HepG2 (cell line): ENCODE measurements around the gene CCL23. TPM values are rescaled to one million over a fixed set of nuclear protein-coding genes. Genes with fewer than 3 reads are reported as not detected.

Experiments used
- ATRX ChIP-seq: sonication (generic); formaldehyde crosslinking; IDR thresholded peaks from 2 replicates; pipeline ENCODE4 v1.4.0; 2020; ENCODE audit warnings: missing genetic modification reagents, borderline replicate concordance
- BORCS8-MEF2B ChIP-seq: sonication (generic); formaldehyde crosslinking; IDR thresholded peaks from 2 replicates; pipeline ENCODE4 v1.8.0; 2022; ENCODE audit warnings: mild to moderate bottlenecking, missing genetic modification reagents
- CCAR2 ChIP-seq: fragments of 200-400 bp; formaldehyde crosslinking; optimal IDR thresholded peaks from 2 replicates; pipeline ENCODE3; 2018; ENCODE audit warnings: low read depth, mild to moderate bottlenecking, low read length, moderate library complexity
- GATAD1 ChIP-seq: IDR thresholded peaks from 2 replicates; pipeline ENCODE4 v1.6.1; 2016; ENCODE audit warnings: missing genetic modification reagents, missing compliant biosample characterization
- KMT2A ChIP-seq: sonication (generic); formaldehyde crosslinking; IDR thresholded peaks from 2 replicates; pipeline ENCODE4 v1.4.0; 2020; ENCODE audit warnings: missing genetic modification reagents
- NR2F6 ChIP-seq, 2 experiments: IDR thresholded peaks; 2 replicates each; pipeline ENCODE4 v1.6.1; 2016; ENCODE audit warnings: antibody characterized with exemption in 1 of 2, mild to moderate bottlenecking in 1 of 2
- SOX5 ChIP-seq: IDR thresholded peaks from 2 replicates; pipeline ENCODE4 v1.6.1; 2016; ENCODE audit warnings: borderline replicate concordance
- SP1 ChIP-seq, 2 experiments: fragments of 450-650 bp in 1 of 2; sonication (generic) in 1 of 2; formaldehyde crosslinking in 1 of 2; IDR thresholded peaks; 2 replicates each; pipeline versions ENCODE4 v1.4.0 to v1.6.1; 2016 to 2020; ENCODE audit warnings: missing genetic modification reagents in 1 of 2
- SSRP1 ChIP-seq: IDR thresholded peaks from 2 replicates; pipeline ENCODE4 v1.6.1; 2016; ENCODE audit warnings: control low read depth
- TAF1 ChIP-seq: sonication (generic); formaldehyde crosslinking; IDR thresholded peaks from 2 replicates; pipeline ENCODE4 v1.4.0; 2020; ENCODE audit warnings: missing genetic modification reagents
- ZBTB42 ChIP-seq: sonication (generic); formaldehyde crosslinking; IDR thresholded peaks from 2 replicates; pipeline ENCODE4 v1.5.0; 2020; ENCODE audit warnings: mild to moderate bottlenecking, missing genetic modification reagents
- ZFP36L2 ChIP-seq: sonication (generic); formaldehyde crosslinking; IDR thresholded peaks from 2 replicates; pipeline ENCODE4 v1.4.0; 2020; ENCODE audit warnings: missing genetic modification reagents
- ZFP62 ChIP-seq: sonication (generic); formaldehyde crosslinking; IDR thresholded peaks from 2 replicates; pipeline ENCODE4 v1.4.0; 2020; ENCODE audit warnings: missing genetic modification reagents
- ZNF205 ChIP-seq: IDR thresholded peaks from 2 replicates; pipeline ENCODE4 v1.6.1; 2018; ENCODE audit warnings: missing biosample characterization, missing genetic modification reagents
- ZNF296 ChIP-seq: sonication (generic); formaldehyde crosslinking; conservative IDR thresholded peaks from 2 replicates; pipeline ENCODE4 v1.5.0; 2020; ENCODE audit warnings: mild to moderate bottlenecking, missing genetic modification reagents
- ZNF546 ChIP-seq: sonication (generic); formaldehyde crosslinking; conservative IDR thresholded peaks from 2 replicates; pipeline ENCODE4 v1.8.1; 2023; ENCODE audit warnings: mild to moderate bottlenecking, missing genetic modification reagents
- ZNF619 ChIP-seq: sonication (generic); formaldehyde crosslinking; IDR thresholded peaks from 2 replicates; pipeline ENCODE4 v1.4.0; 2020; ENCODE audit warnings: mild to moderate bottlenecking, missing genetic modification reagents
- ZNF878 ChIP-seq: sonication (generic); formaldehyde crosslinking; IDR thresholded peaks from 2 replicates; pipeline ENCODE4 v1.8.1; 2023; ENCODE audit warnings: mild to moderate bottlenecking, missing genetic modification reagents, moderate library complexity
- ZSCAN30 ChIP-seq: sonication (generic); formaldehyde crosslinking; IDR thresholded peaks from 2 replicates; pipeline ENCODE4 v1.5.0; 2020; ENCODE audit warnings: mild to moderate bottlenecking, missing genetic modification reagents
- polyA plus RNA-seq, 8 experiments: library from polyadenylated mRNA; depleted of rRNA in 3 of 8; stranded (reverse) in 7 of 8; unstranded in 1 of 8; fragments of >200 nt; fragmentation: Illumina TruSeq in 4 of 8; extraction: Trizol in 4 of 8; gene quantifications; 2 replicates each; pipeline versions ENCODE4 v1.2.1 to v1.2.3, GENCODE V29; 2011 to 2016; ENCODE audit warnings: low read depth in 4 of 8, missing spikeins in 1 of 8, mixed read lengths in 1 of 8; ENCODE audit not compliant: insufficient read depth in 1 of 8
- total RNA-seq, 5 experiments: library from RNA; depleted of rRNA; stranded (reverse); fragments of >200 nt; fragmentation: Illumina TruSeq; extraction: Trizol; gene quantifications; 2 replicates each; pipeline ENCODE4 v1.2.3, GENCODE V29; 2016; ENCODE audit warnings: low read depth in 1 of 5
- TF ChIP-seq, protein P1 (sequence below): sonication (generic); formaldehyde crosslinking; IDR thresholded peaks from 2 replicates; pipeline ENCODE4 v1.8.0; 2022; ENCODE audit warnings: missing genetic modification reagents, low read depth, mild to moderate bottlenecking, borderline replicate concordance
- TF ChIP-seq, protein P2 (sequence below): sonication (generic); formaldehyde crosslinking; IDR thresholded peaks from 2 replicates; pipeline ENCODE4 v1.9.0; 2022; ENCODE audit warnings: low read depth, missing genetic modification reagents
- TF ChIP-seq, protein P3 (sequence below): sonication (generic); formaldehyde crosslinking; IDR thresholded peaks from 2 replicates; pipeline ENCODE4 v1.8.0; 2022; ENCODE audit warnings: mild to moderate bottlenecking, missing genetic modification reagents, moderate library complexity
- TF ChIP-seq, protein P4 (sequence below): sonication (generic); formaldehyde crosslinking; IDR thresholded peaks from 2 replicates; pipeline ENCODE4 v1.5.0; 2020; ENCODE audit warnings: missing genetic modification reagents
- TF ChIP-seq, protein P5 (sequence below): sonication (generic); formaldehyde crosslinking; conservative IDR thresholded peaks from 2 replicates; pipeline ENCODE4 v1.8.1; 2023; ENCODE audit warnings: missing genetic modification reagents
- TF ChIP-seq, protein P6 (sequence below): fragments of 450-650 bp; IDR thresholded peaks from 2 replicates; pipeline ENCODE4 v1.6.1; 2017; ENCODE audit warnings: mild to moderate bottlenecking

The CCL23 gene
- total and polyA plus RNA-seq, 2 of the 13 experiments (the other 11 are each of a cell fraction or from before 2014, with no cell fraction given): not detected

DNA sequence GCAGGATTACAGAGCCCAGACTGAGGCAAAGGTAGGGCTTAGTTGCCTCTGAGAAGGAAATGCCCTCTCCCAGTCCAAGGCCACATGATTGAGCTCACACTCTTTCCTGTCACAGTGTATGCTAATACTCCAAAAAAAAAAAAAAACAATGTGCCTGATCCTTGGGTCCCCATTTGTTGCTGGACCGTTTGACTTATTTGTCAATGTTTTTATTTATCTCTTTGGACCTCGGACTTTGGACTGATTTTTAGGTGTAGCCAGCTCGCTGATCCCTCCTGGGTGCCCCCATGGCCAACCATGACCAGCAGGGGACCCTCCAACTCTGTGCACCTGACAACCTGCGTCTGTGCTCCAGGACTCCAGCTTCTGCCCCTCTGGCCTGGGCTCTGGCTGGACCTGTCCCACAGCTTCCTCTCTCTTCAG, 35.9 kb downstream of the CCL23 start (continued):
- TF ChIP-seq, protein P1, sequence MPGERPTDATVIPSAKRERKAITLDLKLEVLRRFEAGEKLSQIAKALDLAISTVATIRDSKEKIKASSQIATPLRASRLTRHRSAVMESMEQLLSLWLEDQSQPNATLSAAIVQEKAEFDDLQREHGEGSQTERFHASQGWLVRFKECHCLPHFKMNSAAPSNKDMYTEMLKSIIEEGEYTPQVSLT (CRISPR knock-in tag): no peak
- TF ChIP-seq SOX5 (peak; percentile 76; the same call in 1 of the 2 replicates), NR2F6 (IDR thresholded peaks at IDR 0.05) (no peak), NR2F6 (CRISPR knock-in tag; IDR thresholded peaks at IDR 0.05) (peak; percentile 58; the same call in 1 of the 2 replicates), KMT2A (no peak), ZSCAN30 (CRISPR knock-in tag) (no peak), ZBTB42 (CRISPR knock-in tag) (no peak), ZNF296 (CRISPR knock-in tag) (no peak), SSRP1 (CRISPR knock-in tag) (no peak), ZNF205 (no peak), ZNF546 (no peak), ZNF619 (CRISPR knock-in tag) (no peak), BORCS8-MEF2B (CRISPR knock-in tag) (peak; percentile 49; the same call in 1 of the 2 replicates), ZFP36L2 (CRISPR knock-in tag) (no peak), TAF1 (no peak), ATRX (CRISPR knock-in tag) (no peak), ZNF878 (CRISPR knock-in tag) (no peak), GATAD1 (CRISPR knock-in tag) (peak; percentile 62; the same call in 1 of the 2 replicates), CCAR2 (no peak), SP1 (IDR thresholded peaks at IDR 0.05) (no peak), SP1 (CRISPR knock-in tag; IDR thresholded peaks at IDR 0.05) (no peak), ZFP62 (CRISPR knock-in tag) (no peak)
- TF ChIP-seq, protein P2, sequence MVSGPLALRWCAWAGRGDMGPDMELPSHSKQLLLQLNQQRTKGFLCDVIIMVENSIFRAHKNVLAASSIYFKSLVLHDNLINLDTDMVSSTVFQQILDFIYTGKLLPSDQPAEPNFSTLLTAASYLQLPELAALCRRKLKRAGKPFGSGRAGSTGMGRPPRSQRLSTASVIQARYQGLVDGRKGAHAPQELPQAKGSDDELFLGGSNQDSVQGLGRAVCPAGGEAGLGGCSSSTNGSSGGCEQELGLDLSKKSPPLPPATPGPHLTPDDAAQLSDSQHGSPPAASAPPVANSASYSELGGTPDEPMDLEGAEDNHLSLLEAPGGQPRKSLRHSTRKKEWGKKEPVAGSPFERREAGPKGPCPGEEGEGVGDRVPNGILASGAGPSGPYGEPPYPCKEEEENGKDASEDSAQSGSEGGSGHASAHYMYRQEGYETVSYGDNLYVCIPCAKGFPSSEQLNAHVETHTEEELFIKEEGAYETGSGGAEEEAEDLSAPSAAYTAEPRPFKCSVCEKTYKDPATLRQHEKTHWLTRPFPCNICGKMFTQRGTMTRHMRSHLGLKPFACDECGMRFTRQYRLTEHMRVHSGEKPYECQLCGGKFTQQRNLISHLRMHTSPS: 0 out of 2 replicates have a peak, but pooled peaks have one; percentile 33
- TF ChIP-seq, protein P3, sequence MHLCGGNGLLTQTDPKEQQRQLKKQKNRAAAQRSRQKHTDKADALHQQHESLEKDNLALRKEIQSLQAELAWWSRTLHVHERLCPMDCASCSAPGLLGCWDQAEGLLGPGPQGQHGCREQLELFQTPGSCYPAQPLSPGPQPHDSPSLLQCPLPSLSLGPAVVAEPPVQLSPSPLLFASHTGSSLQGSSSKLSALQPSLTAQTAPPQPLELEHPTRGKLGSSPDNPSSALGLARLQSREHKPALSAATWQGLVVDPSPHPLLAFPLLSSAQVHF (CRISPR knock-in tag): no peak
- TF ChIP-seq, protein P4, sequence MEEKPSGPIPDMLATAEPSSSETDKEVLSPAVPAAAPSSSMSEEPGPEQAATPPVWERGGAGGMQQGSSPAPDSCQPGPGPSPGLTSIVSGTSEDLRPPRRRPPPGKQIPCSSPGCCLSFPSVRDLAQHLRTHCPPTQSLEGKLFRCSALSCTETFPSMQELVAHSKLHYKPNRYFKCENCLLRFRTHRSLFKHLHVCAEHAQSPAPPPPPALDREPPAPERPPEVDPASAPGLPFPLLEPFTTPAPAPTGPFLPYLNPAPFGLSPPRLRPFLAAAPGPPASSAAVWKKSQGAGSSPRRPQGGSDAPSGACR (CRISPR knock-in tag): no peak
- TF ChIP-seq, protein P5, sequence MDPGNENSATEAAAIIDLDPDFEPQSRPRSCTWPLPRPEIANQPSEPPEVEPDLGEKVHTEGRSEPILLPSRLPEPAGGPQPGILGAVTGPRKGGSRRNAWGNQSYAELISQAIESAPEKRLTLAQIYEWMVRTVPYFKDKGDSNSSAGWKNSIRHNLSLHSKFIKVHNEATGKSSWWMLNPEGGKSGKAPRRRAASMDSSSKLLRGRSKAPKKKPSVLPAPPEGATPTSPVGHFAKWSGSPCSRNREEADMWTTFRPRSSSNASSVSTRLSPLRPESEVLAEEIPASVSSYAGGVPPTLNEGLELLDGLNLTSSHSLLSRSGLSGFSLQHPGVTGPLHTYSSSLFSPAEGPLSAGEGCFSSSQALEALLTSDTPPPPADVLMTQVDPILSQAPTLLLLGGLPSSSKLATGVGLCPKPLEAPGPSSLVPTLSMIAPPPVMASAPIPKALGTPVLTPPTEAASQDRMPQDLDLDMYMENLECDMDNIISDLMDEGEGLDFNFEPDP (CRISPR knock-in tag): no peak
- TF ChIP-seq, protein P6, sequence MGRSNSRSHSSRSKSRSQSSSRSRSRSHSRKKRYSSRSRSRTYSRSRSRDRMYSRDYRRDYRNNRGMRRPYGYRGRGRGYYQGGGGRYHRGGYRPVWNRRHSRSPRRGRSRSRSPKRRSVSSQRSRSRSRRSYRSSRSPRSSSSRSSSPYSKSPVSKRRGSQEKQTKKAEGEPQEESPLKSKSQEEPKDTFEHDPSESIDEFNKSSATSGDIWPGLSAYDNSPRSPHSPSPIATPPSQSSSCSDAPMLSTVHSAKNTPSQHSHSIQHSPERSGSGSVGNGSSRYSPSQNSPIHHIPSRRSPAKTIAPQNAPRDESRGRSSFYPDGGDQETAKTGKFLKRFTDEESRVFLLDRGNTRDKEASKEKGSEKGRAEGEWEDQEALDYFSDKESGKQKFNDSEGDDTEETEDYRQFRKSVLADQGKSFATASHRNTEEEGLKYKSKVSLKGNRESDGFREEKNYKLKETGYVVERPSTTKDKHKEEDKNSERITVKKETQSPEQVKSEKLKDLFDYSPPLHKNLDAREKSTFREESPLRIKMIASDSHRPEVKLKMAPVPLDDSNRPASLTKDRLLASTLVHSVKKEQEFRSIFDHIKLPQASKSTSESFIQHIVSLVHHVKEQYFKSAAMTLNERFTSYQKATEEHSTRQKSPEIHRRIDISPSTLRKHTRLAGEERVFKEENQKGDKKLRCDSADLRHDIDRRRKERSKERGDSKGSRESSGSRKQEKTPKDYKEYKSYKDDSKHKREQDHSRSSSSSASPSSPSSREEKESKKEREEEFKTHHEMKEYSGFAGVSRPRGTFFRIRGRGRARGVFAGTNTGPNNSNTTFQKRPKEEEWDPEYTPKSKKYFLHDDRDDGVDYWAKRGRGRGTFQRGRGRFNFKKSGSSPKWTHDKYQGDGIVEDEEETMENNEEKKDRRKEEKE: no peak
